K562 (cell line): ENCODE data around the gene ABHD16A. TPM values are rescaled to one million over a fixed set of nuclear protein-coding genes. Genes with fewer than 3 reads are reported as not detected.

Experiments
- ADNP ChIP-seq: fragments of 200-800 bp; sonication (Bioruptor generic); IDR thresholded peaks from 2 replicates; pipeline ENCODE4 v1.6.1; 2016; ENCODE audit warnings: missing genetic modification characterization, missing compliant biosample characterization
- BDP1 ChIP-seq: IDR thresholded peaks from 3 replicates; pipeline ENCODE4 v1.6.1; 2011; ENCODE audit not compliant: insufficient read length, insufficient read depth
- IFI16 ChIP-seq: fragments of 250-450 bp; sonication (Bioruptor Pico); IDR thresholded peaks from 2 replicates; pipeline ENCODE4 v2.1.2; 2022; ENCODE audit warnings: mild to moderate bottlenecking, inconsistent platforms
- KAT2B ChIP-seq: IDR thresholded peaks from one replicate; pipeline ENCODE4 v1.6.1; 2012; ENCODE audit warnings: low read depth, mild to moderate bottlenecking, control low read depth, inconsistent platforms, low read length, moderate library complexity
- KDM2B ChIP-seq: fragments of 250-450 bp; sonication (Bioruptor Pico); IDR thresholded peaks from 2 replicates; pipeline ENCODE4 v1.8.0; 2021; ENCODE audit warnings: mild to moderate bottlenecking, moderate library complexity
- MED1 ChIP-seq: sonication (generic); formaldehyde crosslinking; IDR thresholded peaks from 2 replicates; pipeline ENCODE4 v1.8.1; 2023; ENCODE audit warnings: missing genetic modification reagents, borderline replicate concordance
- NCOR1 ChIP-seq: fragments of 450-650 bp; IDR thresholded peaks from 2 replicates; pipeline ENCODE4 v1.6.1; 2016; ENCODE audit warnings: mild to moderate bottlenecking, moderate library complexity
- NELFE ChIP-seq: IDR thresholded peaks from 2 replicates; pipeline ENCODE4 v1.6.1; 2011; ENCODE audit warnings: mild to moderate bottlenecking; ENCODE audit not compliant: insufficient read depth, insufficient read length
- SMAD3 ChIP-seq: fragments of 450-650 bp; formaldehyde crosslinking; conservative IDR thresholded peaks from 2 replicates; pipeline ENCODE4 v1.4.0; 2020; ENCODE audit warnings: mild to moderate bottlenecking
- THRB ChIP-seq: fragments of 450-650 bp; formaldehyde crosslinking; conservative IDR thresholded peaks from 2 replicates; pipeline ENCODE4 v1.4.0; 2022; ENCODE audit warnings: mild to moderate bottlenecking, missing genetic modification characterization
- ZNF175 ChIP-seq: fragments of 200-800 bp; sonication (Bioruptor generic); IDR thresholded peaks from 2 replicates; pipeline ENCODE4 v1.6.1; 2016; ENCODE audit warnings: low read depth, mild to moderate bottlenecking, missing genetic modification characterization, missing compliant biosample characterization
- ZNF217 ChIP-seq: sonication (generic); formaldehyde crosslinking; IDR thresholded peaks from 2 replicates; pipeline ENCODE4 v1.8.0; 2022; ENCODE audit warnings: mild to moderate bottlenecking, missing genetic modification reagents
- ZNF785 ChIP-seq: fragments of 250-450 bp; sonication (Bioruptor Pico); IDR thresholded peaks from 2 replicates; pipeline ENCODE4 v1.4.0; 2020; ENCODE audit warnings: mild to moderate bottlenecking
- polyA plus RNA-seq, 8 experiments: library from polyadenylated mRNA; depleted of rRNA in 4 of 8; stranded (reverse) in 5 of 8; unstranded in 3 of 8; fragments of >200 nt; fragmentation: Nextera tagmentation in 2 of 8; fragmentation: Illumina TruSeq in 1 of 8; extraction: Ambion mirVana in 2 of 8; extraction: Trizol in 1 of 8; gene quantifications; 2 replicates each; pipeline versions ENCODE4 v1.2.1 to v1.2.3, GENCODE V29; 2011 to 2014; ENCODE audit warnings: inconsistent platforms in 1 of 8, missing spikeins in 1 of 8
- total RNA-seq, 7 experiments: library from RNA; depleted of rRNA in 6 of 7; stranded (reverse); fragments of >200 nt in 6 of 7; fragmentation: Illumina TruSeq in 2 of 7; extraction: Trizol in 2 of 7; gene quantifications; 2 replicates each; pipeline versions ENCODE4 v1.2.1 to v1.2.3, GENCODE V29; 2011 to 2021; ENCODE audit warnings: low replicate concordance in 1 of 7
- TF ChIP-seq, protein P1 (sequence below): fragments of 450-650 bp; IDR thresholded peaks from 2 replicates; pipeline ENCODE4 v1.6.1; 2016; ENCODE audit warnings: antibody characterized with exemption
- TF ChIP-seq, protein P2 (sequence below), 2 experiments: fragments of 450-650 bp; formaldehyde crosslinking in 1 of 2; IDR thresholded peaks; 2 replicates each; pipeline versions ENCODE4 v1.4.0 to v1.6.1; 2014 to 2020; ENCODE audit warnings: mild to moderate bottlenecking in 2 of 2, borderline replicate concordance in 1 of 2, low read depth in 1 of 2
- TF ChIP-seq, protein P3 (sequence below): fragments of 450-650 bp; IDR thresholded peaks from 2 replicates; pipeline ENCODE4 v1.6.1; 2016; ENCODE audit warnings: low read depth, mild to moderate bottlenecking, moderate library complexity

ABHD16A gene
- total and polyA plus RNA-seq, 9 of the 15 experiments (the other 6 are each of a cell fraction or from before 2014, with no cell fraction given) = 25.8 to 120 (median 81.6) TPM

- no peak for TF ChIP-seq IFI16 (CRISPR knock-in tag)
- TF ChIP-seq, protein P1, sequence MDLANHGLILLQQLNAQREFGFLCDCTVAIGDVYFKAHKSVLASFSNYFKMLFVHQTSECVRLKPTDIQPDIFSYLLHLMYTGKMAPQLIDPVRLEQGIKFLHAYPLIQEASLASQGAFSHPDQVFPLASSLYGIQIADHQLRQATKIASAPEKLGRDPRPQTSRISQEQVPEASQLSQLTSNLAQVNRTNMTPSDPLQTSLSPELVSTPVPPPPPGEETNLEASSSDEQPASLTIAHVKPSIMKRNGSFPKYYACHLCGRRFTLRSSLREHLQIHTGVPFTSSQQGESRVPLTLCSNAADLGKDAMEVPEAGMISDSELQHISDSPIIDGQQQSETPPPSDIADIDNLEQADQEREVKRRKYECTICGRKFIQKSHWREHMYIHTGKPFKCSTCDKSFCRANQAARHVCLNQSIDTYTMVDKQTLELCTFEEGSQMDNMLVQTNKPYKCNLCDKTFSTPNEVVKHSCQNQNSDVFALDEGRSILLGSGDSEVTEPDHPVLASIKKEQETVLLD = peak; percentile 93
- TF ChIP-seq BDP1 = no peak
- TF ChIP-seq NCOR1 = peak; percentile 81
- peak; percentile 90; the same call in 1 of the 2 replicates for TF ChIP-seq MED1
- TF ChIP-seq, protein P2, sequence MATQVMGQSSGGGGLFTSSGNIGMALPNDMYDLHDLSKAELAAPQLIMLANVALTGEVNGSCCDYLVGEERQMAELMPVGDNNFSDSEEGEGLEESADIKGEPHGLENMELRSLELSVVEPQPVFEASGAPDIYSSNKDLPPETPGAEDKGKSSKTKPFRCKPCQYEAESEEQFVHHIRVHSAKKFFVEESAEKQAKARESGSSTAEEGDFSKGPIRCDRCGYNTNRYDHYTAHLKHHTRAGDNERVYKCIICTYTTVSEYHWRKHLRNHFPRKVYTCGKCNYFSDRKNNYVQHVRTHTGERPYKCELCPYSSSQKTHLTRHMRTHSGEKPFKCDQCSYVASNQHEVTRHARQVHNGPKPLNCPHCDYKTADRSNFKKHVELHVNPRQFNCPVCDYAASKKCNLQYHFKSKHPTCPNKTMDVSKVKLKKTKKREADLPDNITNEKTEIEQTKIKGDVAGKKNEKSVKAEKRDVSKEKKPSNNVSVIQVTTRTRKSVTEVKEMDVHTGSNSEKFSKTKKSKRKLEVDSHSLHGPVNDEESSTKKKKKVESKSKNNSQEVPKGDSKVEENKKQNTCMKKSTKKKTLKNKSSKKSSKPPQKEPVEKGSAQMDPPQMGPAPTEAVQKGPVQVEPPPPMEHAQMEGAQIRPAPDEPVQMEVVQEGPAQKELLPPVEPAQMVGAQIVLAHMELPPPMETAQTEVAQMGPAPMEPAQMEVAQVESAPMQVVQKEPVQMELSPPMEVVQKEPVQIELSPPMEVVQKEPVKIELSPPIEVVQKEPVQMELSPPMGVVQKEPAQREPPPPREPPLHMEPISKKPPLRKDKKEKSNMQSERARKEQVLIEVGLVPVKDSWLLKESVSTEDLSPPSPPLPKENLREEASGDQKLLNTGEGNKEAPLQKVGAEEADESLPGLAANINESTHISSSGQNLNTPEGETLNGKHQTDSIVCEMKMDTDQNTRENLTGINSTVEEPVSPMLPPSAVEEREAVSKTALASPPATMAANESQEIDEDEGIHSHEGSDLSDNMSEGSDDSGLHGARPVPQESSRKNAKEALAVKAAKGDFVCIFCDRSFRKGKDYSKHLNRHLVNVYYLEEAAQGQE (IDR thresholded peaks at IDR 0.05; ENCODE audit: borderline replicate concordance) = peak; percentile 59; the same call in 1 of the 2 replicates
- TF ChIP-seq, protein P2 (CRISPR knock-in tag; IDR thresholded peaks at IDR 0.05; ENCODE audit: low read depth) = 0 out of 2 replicates have a peak, but pooled peaks have one; percentile 8
- TF ChIP-seq SMAD3 = peak; percentile 75; the same call in 1 of the 2 replicates
- no peak for TF ChIP-seq ZNF785 (CRISPR knock-in tag)
- TF ChIP-seq, protein P3, sequence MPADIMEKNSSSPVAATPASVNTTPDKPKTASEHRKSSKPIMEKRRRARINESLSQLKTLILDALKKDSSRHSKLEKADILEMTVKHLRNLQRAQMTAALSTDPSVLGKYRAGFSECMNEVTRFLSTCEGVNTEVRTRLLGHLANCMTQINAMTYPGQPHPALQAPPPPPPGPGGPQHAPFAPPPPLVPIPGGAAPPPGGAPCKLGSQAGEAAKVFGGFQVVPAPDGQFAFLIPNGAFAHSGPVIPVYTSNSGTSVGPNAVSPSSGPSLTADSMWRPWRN = peak; percentile 70
- peak; percentile 91 for TF ChIP-seq THRB
- peak; percentile 94 for TF ChIP-seq ADNP (tag)
- TF ChIP-seq KAT2B = no peak
- no peak for TF ChIP-seq KDM2B (CRISPR knock-in tag)
- TF ChIP-seq NELFE = no peak
- no peak for TF ChIP-seq ZNF217
- TF ChIP-seq ZNF175 (CRISPR knock-in tag) = no peak
Observed at GRCh38 chr6:31690231-31691077, 12.7 kb downstream of the ABHD16A start (continued).
